Stimulated activated CD4-positive, alpha-beta T cell treated with anti-CD3 and anti-CD28 coated beads, Interleukin-1b, Interleukin-23, amount 100 ng/mL, for 48 hours (primary cell): Measurements from ENCODE around the gene RNLS.
"Not testable (repeated sequence)": the region's sequence is repeated elsewhere in the genome, so short reads cannot be mapped to it uniquely, and the experiment has no call there.

Experiments used
- DNase-seq: peaks from one replicate; pipeline ENCODE4 v3.0.0-alpha.2; 2020

Gene RNLS

GRCh38 chr10:88515235-88515634 is 67.9 kb downstream of the RNLS start:
- no peak for DNase-seq

GRCh38 chr10:88512599-88512998 is 70.5 kb downstream of the RNLS start:
- DNase-seq, result no peak

DNA sequence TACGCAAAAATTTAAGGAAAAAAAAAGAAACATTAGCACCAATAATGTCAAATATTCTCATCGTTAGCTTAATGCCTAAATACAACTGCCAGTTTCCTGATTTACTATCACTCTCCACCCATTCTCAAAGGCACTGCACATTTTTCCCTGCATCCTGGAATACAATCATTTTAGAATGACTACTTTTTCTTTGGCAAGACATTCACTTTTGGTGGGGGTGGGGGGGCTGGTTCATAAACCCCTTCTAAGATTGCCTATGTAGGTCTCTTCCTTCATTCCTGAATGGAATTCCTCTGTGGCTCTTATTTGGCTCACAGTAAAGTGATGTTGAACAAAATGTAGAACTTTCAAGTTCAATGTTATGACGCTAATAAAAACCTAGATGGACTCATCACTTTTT is 74.3 kb downstream of the RNLS start:
- no peak for DNase-seq

GRCh38 chr10:88507826-88508453 is 75.2 kb downstream of the RNLS start:
- no peak for DNase-seq

- DNase-seq, result no peak
Measured at GRCh38 chr10:88507404-88507803, 75.7 kb downstream of the RNLS start.

DNA sequence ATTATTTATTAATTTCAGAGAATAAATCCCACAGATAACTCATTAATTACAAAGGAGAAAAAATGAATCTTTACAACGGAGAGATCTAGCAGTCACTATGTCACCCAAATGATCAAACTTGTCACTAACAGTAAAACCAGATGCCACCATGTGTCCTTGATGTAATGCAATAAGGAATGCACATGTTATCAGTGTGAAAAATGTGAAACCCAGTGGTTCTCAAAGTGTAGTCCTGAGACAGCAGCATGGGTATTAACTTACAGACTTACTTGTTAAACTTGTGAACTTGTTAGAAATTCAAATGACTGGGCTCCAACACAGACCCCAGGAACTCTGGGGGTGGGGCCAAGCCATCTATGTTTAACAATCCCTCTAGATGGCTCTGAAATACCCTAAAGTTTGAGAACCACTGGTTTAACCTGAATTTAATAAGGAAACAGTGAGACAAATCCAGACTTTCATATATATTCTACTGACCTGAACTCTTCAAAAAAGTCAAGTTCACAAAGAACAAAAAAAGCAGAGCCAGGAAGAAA is 77.4 kb downstream of the RNLS start:
- no peak for DNase-seq

GRCh38 chr10:88505265-88505664 is 77.9 kb downstream of the RNLS start:
- DNase-seq, result no peak

DNA sequence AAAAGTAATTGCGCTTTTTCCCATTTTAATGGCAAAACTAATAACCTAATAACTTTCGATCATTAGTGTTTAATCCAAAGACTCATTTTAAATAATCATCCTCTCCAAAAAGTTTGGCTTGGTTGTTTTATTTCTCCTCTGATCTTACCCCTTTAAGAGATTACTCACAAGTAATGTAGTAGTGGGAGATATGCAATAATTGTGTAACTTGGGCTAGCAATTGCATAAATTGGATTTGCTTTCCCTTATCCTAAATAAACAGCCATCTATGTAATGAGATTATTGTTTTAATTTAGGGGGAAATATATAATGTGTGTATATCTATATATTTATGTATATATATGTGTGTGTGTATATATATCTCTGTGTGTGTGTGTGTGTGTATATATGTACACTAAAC is 82.5 kb downstream of the RNLS start:
- DNase-seq, result no peak

DNA sequence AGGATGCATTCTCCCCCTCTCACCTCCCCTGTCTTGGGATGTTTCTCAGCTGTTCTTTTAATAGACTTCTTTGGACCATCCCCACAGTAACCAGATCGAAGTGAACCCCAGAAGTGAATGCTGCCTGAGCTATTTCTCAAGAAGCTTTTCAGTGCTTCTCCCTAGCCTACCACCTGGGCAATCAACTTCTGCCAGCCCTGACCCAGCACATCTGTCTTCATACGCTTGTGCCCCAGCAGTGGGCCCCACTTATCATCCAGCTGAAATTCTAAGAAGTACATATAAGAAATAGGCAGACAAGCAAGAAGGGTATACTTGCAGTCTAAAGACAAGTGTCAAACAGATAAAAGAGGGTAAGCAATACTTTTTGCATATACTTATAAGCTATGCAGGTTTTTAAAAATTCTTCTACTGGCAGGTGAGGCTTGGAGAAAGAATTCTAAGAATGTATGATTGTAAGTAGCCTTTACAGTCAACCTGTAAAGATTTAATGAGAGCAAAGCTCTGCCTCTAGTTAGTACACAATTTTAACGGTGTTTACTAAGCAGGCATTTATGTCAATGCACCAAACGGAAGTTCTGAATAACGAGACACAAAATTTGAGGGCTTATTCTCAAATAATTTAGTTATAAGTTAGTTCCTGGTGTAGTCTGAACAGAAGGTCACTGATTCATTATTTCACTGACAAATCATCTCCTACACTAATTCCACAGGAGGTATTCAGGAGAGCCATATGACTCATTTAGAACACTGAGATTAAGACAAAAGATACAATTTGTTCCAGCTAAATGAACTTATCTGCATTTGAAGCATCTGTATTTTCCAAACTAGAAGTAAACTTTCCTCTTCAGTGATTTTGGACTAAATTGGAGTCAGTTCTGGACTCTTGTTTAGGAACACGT is 83.3 kb downstream of the RNLS start:
- DNase-seq, result no peak

DNA sequence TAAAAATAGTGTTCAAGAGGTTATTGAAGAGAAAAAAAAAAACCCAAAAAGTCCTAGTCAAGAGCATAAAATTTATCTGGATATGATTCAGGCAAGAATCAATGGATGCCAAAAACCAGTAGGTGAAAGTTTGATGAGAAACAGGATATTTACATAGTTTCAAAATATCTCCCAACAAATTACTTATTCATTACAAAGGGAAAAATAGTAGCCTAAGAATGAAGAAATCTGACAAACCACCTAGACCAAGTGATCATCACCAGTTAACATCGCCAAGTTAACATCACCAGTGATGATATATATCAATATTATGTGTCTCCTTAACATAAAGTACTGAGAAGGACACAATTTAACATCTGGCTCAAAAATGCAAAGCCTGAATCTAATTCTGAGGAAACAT is 85.2 kb downstream of the RNLS start:
- DNase-seq, result no peak

DNA sequence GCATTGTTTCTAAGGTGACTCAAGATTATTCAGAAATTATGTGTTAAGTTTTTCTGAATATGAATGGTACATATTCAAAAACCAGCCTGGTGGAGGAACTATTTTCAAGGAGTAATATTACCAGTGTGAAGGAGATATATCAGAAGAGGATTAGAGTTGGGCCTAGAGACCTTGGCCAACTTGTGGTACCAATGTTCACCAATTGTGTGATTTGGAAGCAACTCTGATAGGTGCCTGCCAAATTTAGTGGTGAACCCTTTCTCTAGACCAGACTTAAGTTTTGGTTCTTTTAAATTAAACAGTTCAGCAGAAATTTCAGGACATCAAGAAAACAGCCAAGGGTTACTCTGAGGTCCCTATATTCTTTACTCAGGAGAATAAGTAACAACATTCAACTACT is 88.6 kb downstream of the RNLS start:
- DNase-seq, result no peak

DNA sequence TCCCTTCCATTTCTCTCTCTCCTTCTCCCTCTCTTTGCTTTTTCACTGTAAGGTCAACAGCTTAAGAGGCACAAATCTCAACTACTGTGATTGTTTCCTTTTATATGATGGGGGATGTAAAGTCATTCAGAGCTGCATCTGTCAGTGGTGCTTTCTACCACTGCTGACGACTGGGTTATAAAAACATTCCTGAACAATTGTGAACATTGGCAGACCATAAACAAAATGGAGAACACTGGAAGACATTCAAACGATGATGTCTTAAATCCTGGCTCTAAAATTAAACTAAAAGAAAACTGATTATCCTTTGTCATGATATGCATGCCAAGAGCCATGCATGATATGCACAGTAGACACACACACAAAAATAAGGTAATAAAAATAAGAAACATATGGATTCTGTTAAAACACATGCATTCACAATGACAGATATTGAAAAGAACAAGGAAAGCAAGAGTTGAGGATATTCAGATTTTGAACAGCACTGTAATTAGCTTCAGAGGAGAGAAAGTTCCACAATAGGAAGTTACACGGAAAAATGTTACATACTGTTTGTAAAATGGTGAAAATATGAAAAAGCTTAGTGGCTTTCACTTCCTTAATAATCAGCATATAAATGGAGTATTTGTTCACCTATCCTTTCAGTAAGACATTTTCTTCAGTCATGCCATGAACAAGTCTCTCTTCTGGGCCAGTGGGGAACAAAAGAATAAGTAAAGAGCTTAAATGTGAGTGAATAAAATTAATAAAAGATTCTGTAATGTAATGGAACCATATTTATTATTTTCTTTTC is 89.2 kb downstream of the RNLS start:
- DNase-seq, result no peak

- DNase-seq, result no peak
Measured at GRCh38 chr10:88491314-88491713, 91.8 kb downstream of the RNLS start.

DNA sequence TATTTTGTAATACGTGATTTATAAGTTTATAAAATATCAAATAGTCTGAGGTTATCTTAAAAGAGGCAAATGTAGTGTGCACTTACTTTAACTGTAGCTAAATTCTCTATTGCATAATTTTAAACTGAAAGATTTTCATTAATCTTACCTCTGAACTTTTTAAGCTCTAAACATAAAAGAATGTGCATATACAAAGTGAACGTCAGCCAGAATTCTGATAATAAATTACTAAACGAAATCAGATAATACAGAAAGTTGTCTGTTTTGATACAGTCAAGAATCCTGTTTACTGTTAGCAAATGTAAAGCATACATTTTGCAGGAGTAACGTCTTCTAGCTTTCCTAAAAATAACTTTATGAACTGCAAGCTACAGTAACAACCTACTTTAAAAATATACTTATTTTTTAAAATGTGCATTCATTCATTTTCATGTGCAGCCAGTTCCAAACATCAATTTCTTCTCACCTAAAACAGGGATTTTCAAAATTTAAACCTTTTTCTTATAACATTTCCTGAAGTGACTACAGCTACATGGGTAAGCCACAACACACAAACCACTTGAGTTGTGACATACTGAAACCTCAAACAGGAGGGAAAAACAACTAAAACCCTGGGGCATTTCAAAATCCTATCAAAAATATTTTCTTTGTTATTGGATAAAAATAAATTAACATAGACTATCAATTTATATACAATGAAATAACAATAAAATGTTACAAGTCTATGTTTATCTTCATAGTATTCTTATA is 92.7 kb downstream of the RNLS start:
- DNase-seq, result no peak

DNA sequence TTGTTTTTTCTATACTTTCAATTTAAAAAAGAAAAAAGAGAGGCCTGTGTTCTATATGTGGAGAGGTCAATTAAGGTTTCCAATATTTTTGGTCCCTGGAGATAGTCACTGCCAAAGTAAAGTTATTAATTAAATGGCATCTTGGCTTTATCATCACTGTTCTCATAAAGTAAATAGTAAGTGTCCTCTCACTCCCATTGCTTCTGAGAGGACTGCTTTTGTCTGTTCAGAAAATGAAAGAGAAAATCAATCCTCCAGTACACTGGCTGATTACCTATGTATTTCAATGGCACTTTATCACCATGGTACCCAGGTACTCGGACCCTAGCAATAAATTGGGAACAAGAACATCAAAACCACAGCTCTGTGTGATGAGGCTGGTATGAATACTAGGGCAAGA is 94.0 kb downstream of the RNLS start:
- no peak for DNase-seq

GRCh38 chr10:88486816-88487215 is 96.3 kb downstream of the RNLS start:
- not testable (repeated sequence) for DNase-seq

DNA sequence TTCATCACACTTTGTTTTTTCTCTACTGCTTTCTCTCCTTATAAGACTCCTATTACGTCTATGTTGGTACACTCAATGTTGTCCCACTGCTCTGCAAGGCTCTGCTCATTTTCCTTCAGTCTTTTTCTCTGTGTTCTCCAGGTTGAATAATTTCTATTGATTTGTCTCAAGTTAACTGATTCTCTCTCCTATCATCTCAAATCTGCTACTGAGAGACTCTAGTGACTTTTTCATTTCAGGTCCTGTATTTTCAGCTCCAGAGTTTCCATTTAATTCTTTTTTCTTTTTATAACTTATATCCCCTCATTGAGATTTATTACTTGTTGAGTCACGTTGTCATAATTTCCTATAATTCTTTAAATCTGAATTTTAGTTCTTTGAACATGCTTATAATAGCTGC is 100.9 kb downstream of the RNLS start:
- DNase-seq, result no peak

GRCh38 chr10:88478256-88478655 is 104.9 kb downstream of the RNLS start:
- DNase-seq, result no peak

DNA sequence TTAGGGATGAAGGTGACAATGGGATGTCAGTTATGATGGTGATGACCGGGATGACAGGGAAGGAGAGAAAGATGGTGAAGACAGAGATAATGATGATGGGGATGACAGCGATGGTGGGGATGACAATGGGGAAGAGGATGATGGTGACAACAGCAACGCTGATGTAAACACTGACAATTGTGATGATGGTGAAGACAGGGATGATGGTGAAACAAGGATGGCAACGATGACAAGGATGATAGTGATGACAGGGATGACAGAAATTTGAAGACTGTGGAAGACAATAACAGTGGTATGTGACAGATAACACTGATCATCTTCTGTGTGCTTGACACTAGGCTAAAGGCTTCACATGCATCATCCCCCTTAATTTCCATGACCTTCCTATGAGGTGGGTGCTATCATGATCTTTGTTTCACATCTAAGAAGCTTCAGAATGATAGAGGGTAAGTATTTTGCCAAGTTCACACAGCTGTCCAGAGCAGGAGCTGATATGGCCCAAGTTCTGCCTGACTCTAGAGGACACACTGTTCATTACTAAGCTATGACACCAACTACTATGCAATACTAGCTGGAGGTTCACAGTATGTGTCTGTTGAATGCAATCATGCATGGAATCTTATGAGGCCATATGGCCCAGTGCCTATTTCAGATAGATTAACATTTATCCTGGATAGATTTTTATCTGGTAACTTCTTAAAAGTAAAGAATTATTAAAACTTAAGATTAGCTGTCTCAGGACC is 105.6 kb downstream of the RNLS start:
- no peak for DNase-seq

- no peak for DNase-seq
Measured at GRCh38 chr10:88474884-88475844, 108.0 kb downstream of the RNLS start.
